ENCODE measurements around the gene KLHDC1.

GRCh38 chr14:49769171-49769570, 76.3 kb downstream of the KLHDC1 start:
- TF ChIP-seq CTCF (conservative IDR thresholded peaks at IDR 0.05; ENCODE audit: low read length) = no peak
- TF ChIP-seq EZH2phosphoT487 (IDR thresholded peaks at IDR 0.05; ENCODE audit: borderline replicate concordance, low read depth, low read length) = no peak
